ENCODE measurements around the gene SLC16A9.

- TF ChIP-seq CTCF (IDR thresholded peaks at IDR 0.05; ENCODE audit: insufficient read depth, low read length, poor library complexity, severe bottlenecking) (no peak), EZH2phosphoT487 (conservative IDR thresholded peaks at IDR 0.05; ENCODE audit: low read length) (no peak)
Observed at GRCh38 chr10:59627366-59628018, 82.2 kb downstream of the SLC16A9 start.

All from SU-DHL-6 (cell line).